ENCODE results near the gene MYD88. TPM values are rescaled to one million over a fixed set of nuclear protein-coding genes. Genes with fewer than 3 reads are reported as not detected.

The MYD88 gene
- total RNA-seq, 1 donor from 2014 or later = 31.1 TPM

- Mint-ChIP-seq H3K27ac (peak overlapping the region; percentile 99), H3K27me3 (no peaks in the 10 kb centered on the region)
- DNase-seq (ENCODE audit: extremely low spot score, unreplicated experiment) = no peak
Measured at GRCh38 chr3:38152609-38153008, 14.1 kb downstream of the MYD88 start.

GRCh38 chr3:38153221-38153620, 14.8 kb downstream of the MYD88 start:
- H3K36me3 Mint-ChIP-seq = no peaks in the 10 kb centered on the region
- H3K4me3 Mint-ChIP-seq = peak overlapping the region; percentile 69
- no peak for DNase-seq (ENCODE audit: extremely low spot score, unreplicated experiment)
- TF ChIP-seq CTCF (conservative IDR thresholded peaks at IDR 0.05) = no peak
- peaks cover 21% of the 10 kb centered on the region for H3K4me1 Mint-ChIP-seq (ENCODE audit: unreplicated experiment)
- peaks cover 8% of the 10 kb centered on the region for H3K9me3 Mint-ChIP-seq
- H3K27me3 Mint-ChIP-seq = no peaks in the 10 kb centered on the region
- H3K27ac Mint-ChIP-seq = peak overlapping the region; percentile 99

More at GRCh38 chr3:38152609-38153008, 14.1 kb downstream of the MYD88 start:
- no peak for TF ChIP-seq CTCF (conservative IDR thresholded peaks at IDR 0.05)
- Mint-ChIP-seq H3K4me3 (no peak overlapping the region), H3K9me3 (peaks cover 8% of the 10 kb centered on the region), H3K36me3 (no peaks in the 10 kb centered on the region), H3K4me1 (ENCODE audit: unreplicated experiment) (peaks cover 21% of the 10 kb centered on the region)

GRCh38 chr3:38154033-38154494, 15.6 kb downstream of the MYD88 start:
- H3K4me1 Mint-ChIP-seq (ENCODE audit: unreplicated experiment) = peaks cover 21% of the 10 kb centered on the region
- H3K9me3 Mint-ChIP-seq = peaks cover 8% of the 10 kb centered on the region
- peak overlapping the region; percentile 99 for H3K27ac Mint-ChIP-seq
- peak overlapping the region; percentile 69 for H3K4me3 Mint-ChIP-seq
- TF ChIP-seq CTCF (conservative IDR thresholded peaks at IDR 0.05) = no peak
- no peaks in the 10 kb centered on the region for H3K36me3 Mint-ChIP-seq
- H3K27me3 Mint-ChIP-seq = no peaks in the 10 kb centered on the region
- DNase-seq (ENCODE audit: extremely low spot score, unreplicated experiment) = no peak

GRCh38 chr3:38154625-38155255, 16.3 kb downstream of the MYD88 start:
- Mint-ChIP-seq H3K27me3 (no peaks in the 10 kb centered on the region), H3K4me1 (ENCODE audit: unreplicated experiment) (peaks cover 21% of the 10 kb centered on the region)

GRCh38 chr3:38155825-38156224, 17.4 kb downstream of the MYD88 start:
- Mint-ChIP-seq H3K9me3 (peaks cover 8% of the 10 kb centered on the region), H3K27ac (peak overlapping the region; percentile 99), H3K4me1 (ENCODE audit: unreplicated experiment) (peaks cover 21% of the 10 kb centered on the region), H3K4me3 (no peak overlapping the region), H3K36me3 (no peaks in the 10 kb centered on the region), H3K27me3 (no peaks in the 10 kb centered on the region)
- no peak for TF ChIP-seq CTCF (conservative IDR thresholded peaks at IDR 0.05)
- DNase-seq (ENCODE audit: extremely low spot score, unreplicated experiment) = peak; percentile 16

More at GRCh38 chr3:38154625-38155255, 16.3 kb downstream of the MYD88 start:
- no peak for TF ChIP-seq CTCF (conservative IDR thresholded peaks at IDR 0.05)
- H3K9me3 Mint-ChIP-seq = peaks cover 8% of the 10 kb centered on the region
- peak; percentile 11 for DNase-seq (ENCODE audit: extremely low spot score, unreplicated experiment)
- peak overlapping the region; percentile 99 for H3K27ac Mint-ChIP-seq
- H3K36me3 Mint-ChIP-seq = no peaks in the 10 kb centered on the region
- H3K4me3 Mint-ChIP-seq = peak overlapping the region; percentile 69

Measured in type B pancreatic cell (in vitro differentiated cells).